T-helper 2 cell treated with Interferon-gamma antibody and Interleukin-4, amounts not matched to agents 5 μg/mL and 100 μg/mL, for 36 hours (primary cell): Measurements from ENCODE around the gene PRAME.

ENCODE experiments used
- DNase-seq: peaks from one replicate; pipeline ENCODE4 v3.0.0; 2021; ENCODE audit warnings: low spot score
- H3K27ac Mint-ChIP-seq: one replicate; pipeline ENCODE4 v1.8.0; 2021; ENCODE audit warnings: mild to moderate bottlenecking, mixed read lengths
- H3K27me3 Mint-ChIP-seq: one replicate; pipeline ENCODE4 v1.8.0; 2021; ENCODE audit warnings: low read depth, mixed read lengths
- H3K36me3 Mint-ChIP-seq: one replicate; pipeline ENCODE4 v1.8.0; 2021; ENCODE audit warnings: low read depth, mixed read lengths
- H3K4me1 Mint-ChIP-seq: one replicate; pipeline ENCODE4 v1.8.0; 2021; ENCODE audit warnings: low read depth, mixed read lengths
- H3K4me3 Mint-ChIP-seq: one replicate; pipeline ENCODE4 v1.8.0; 2022; ENCODE audit warnings: mild to moderate bottlenecking, moderate library complexity, mixed read lengths
- H3K9me3 Mint-ChIP-seq: one replicate; pipeline ENCODE4 v1.8.0; 2021; ENCODE audit warnings: mixed read lengths

The PRAME gene

GRCh38 chr22:22571862-22572261 is 12.8 kb upstream of the PRAME start:
- DNase-seq = no peak
- no peaks in the 10 kb centered on the region for H3K4me1 Mint-ChIP-seq
- H3K27ac Mint-ChIP-seq = no peak overlapping the region
- H3K4me3 Mint-ChIP-seq = no peak overlapping the region
- no peaks in the 10 kb centered on the region for H3K9me3 Mint-ChIP-seq
- H3K27me3 Mint-ChIP-seq = peaks cover 21% of the 10 kb centered on the region
- no peaks in the 10 kb centered on the region for H3K36me3 Mint-ChIP-seq

GRCh38 chr22:22571429-22571828 is 12.4 kb upstream of the PRAME start:
- Mint-ChIP-seq H3K4me3 (no peak overlapping the region), H3K36me3 (no peaks in the 10 kb centered on the region), H3K27ac (no peak overlapping the region), H3K9me3 (no peaks in the 10 kb centered on the region), H3K27me3 (peaks cover 21% of the 10 kb centered on the region), H3K4me1 (no peaks in the 10 kb centered on the region)
- no peak for DNase-seq

- no peaks in the 10 kb centered on the region for H3K4me1 Mint-ChIP-seq
- no peaks in the 10 kb centered on the region for H3K36me3 Mint-ChIP-seq
- DNase-seq = no peak
- H3K27ac Mint-ChIP-seq = no peak overlapping the region
- H3K27me3 Mint-ChIP-seq = peaks cover 13% of the 10 kb centered on the region
- H3K4me3 Mint-ChIP-seq = no peak overlapping the region
- no peaks in the 10 kb centered on the region for H3K9me3 Mint-ChIP-seq
Measured at GRCh38 chr22:22569218-22569617, 10.2 kb upstream of the PRAME start.

GRCh38 chr22:22565981-22566380 is 6.9 kb upstream of the PRAME start:
- Mint-ChIP-seq H3K4me3 (no peak overlapping the region), H3K36me3 (no peaks in the 10 kb centered on the region), H3K4me1 (no peaks in the 10 kb centered on the region), H3K9me3 (no peaks in the 10 kb centered on the region), H3K27ac (no peak overlapping the region), H3K27me3 (peaks cover 7% of the 10 kb centered on the region)
- DNase-seq = no peak

GRCh38 chr22:22558071-22558971 is 744 bp downstream of the PRAME start:
- DNase-seq = no peak
- no peaks in the 10 kb centered on the region for H3K27me3 Mint-ChIP-seq
- no peaks in the 10 kb centered on the region for H3K9me3 Mint-ChIP-seq
- H3K4me3 Mint-ChIP-seq = no peak overlapping the region
- H3K4me1 Mint-ChIP-seq = peaks cover 3% of the 10 kb centered on the region
- H3K27ac Mint-ChIP-seq = no peak overlapping the region
- no peaks in the 10 kb centered on the region for H3K36me3 Mint-ChIP-seq

GRCh38 chr22:22556995-22557925 is 1.8 kb downstream of the PRAME start:
- Mint-ChIP-seq H3K27ac (no peak overlapping the region), H3K36me3 (no peaks in the 10 kb centered on the region), H3K4me3 (no peak overlapping the region), H3K27me3 (no peaks in the 10 kb centered on the region), H3K9me3 (no peaks in the 10 kb centered on the region), H3K4me1 (peaks cover 3% of the 10 kb centered on the region)
- DNase-seq = no peak

GRCh38 chr22:22556578-22556977 is 2.5 kb downstream of the PRAME start:
- no peaks in the 10 kb centered on the region for H3K36me3 Mint-ChIP-seq
- H3K27ac Mint-ChIP-seq = no peak overlapping the region
- no peak overlapping the region for H3K4me3 Mint-ChIP-seq
- no peaks in the 10 kb centered on the region for H3K27me3 Mint-ChIP-seq
- H3K4me1 Mint-ChIP-seq = peaks cover 3% of the 10 kb centered on the region
- H3K9me3 Mint-ChIP-seq = no peaks in the 10 kb centered on the region
- no peak for DNase-seq

- H3K36me3 Mint-ChIP-seq = no peaks in the 10 kb centered on the region
- H3K4me3 Mint-ChIP-seq = no peak overlapping the region
- peaks cover 3% of the 10 kb centered on the region for H3K4me1 Mint-ChIP-seq
- no peaks in the 10 kb centered on the region for H3K27me3 Mint-ChIP-seq
- no peaks in the 10 kb centered on the region for H3K9me3 Mint-ChIP-seq
- DNase-seq = no peak
- H3K27ac Mint-ChIP-seq = no peak overlapping the region
Measured at GRCh38 chr22:22555596-22555995, 3.5 kb downstream of the PRAME start.

GRCh38 chr22:22554587-22555284 is 4.3 kb downstream of the PRAME start:
- peaks cover 3% of the 10 kb centered on the region for H3K4me1 Mint-ChIP-seq
- no peaks in the 10 kb centered on the region for H3K36me3 Mint-ChIP-seq
- H3K4me3 Mint-ChIP-seq = no peak overlapping the region
- H3K27ac Mint-ChIP-seq = no peak overlapping the region
- no peaks in the 10 kb centered on the region for H3K9me3 Mint-ChIP-seq
- no peaks in the 10 kb centered on the region for H3K27me3 Mint-ChIP-seq
- no peak for DNase-seq

GRCh38 chr22:22553735-22554586 is 5.1 kb downstream of the PRAME start:
- no peaks in the 10 kb centered on the region for H3K27me3 Mint-ChIP-seq
- no peaks in the 10 kb centered on the region for H3K9me3 Mint-ChIP-seq
- no peak overlapping the region for H3K27ac Mint-ChIP-seq
- no peak overlapping the region for H3K4me3 Mint-ChIP-seq
- no peaks in the 10 kb centered on the region for H3K36me3 Mint-ChIP-seq
- DNase-seq = no peak
- H3K4me1 Mint-ChIP-seq = peaks cover under 1% of the 10 kb centered on the region

GRCh38 chr22:22553141-22553540 is 5.9 kb downstream of the PRAME start:
- H3K27ac Mint-ChIP-seq = no peak overlapping the region
- no peaks in the 10 kb centered on the region for H3K36me3 Mint-ChIP-seq
- no peak for DNase-seq
- H3K27me3 Mint-ChIP-seq = no peaks in the 10 kb centered on the region
- no peak overlapping the region for H3K4me3 Mint-ChIP-seq
- H3K9me3 Mint-ChIP-seq = no peaks in the 10 kb centered on the region
- no peaks in the 10 kb centered on the region for H3K4me1 Mint-ChIP-seq

GRCh38 chr22:22552630-22553029 is 6.4 kb downstream of the PRAME start:
- no peak for DNase-seq
- H3K9me3 Mint-ChIP-seq = no peaks in the 10 kb centered on the region

GRCh38 chr22:22550789-22551434 is 8.2 kb downstream of the PRAME start:
- no peaks in the 10 kb centered on the region for H3K9me3 Mint-ChIP-seq
- H3K36me3 Mint-ChIP-seq = no peaks in the 10 kb centered on the region
- no peaks in the 10 kb centered on the region for H3K4me1 Mint-ChIP-seq
- no peak overlapping the region for H3K27ac Mint-ChIP-seq
- H3K27me3 Mint-ChIP-seq = no peaks in the 10 kb centered on the region
- H3K4me3 Mint-ChIP-seq = no peak overlapping the region
- DNase-seq = no peak

More at GRCh38 chr22:22552630-22553029, 6.4 kb downstream of the PRAME start:
- Mint-ChIP-seq H3K27ac (no peak overlapping the region), H3K4me3 (no peak overlapping the region), H3K36me3 (no peaks in the 10 kb centered on the region), H3K4me1 (no peaks in the 10 kb centered on the region), H3K27me3 (no peaks in the 10 kb centered on the region)
